Measurements from ENCODE around the gene PERM1. TPM values are rescaled to one million over a fixed set of nuclear protein-coding genes. Genes with fewer than 3 reads are reported as not detected.

The PERM1 gene
- total RNA-seq, 1 experiment from 2014 or later: 0.47 TPM

- ATAC-seq: no peak
These were observed 1.1 kb downstream of the PERM1 start for GRCh38 chr1:980602-981395.

GRCh38 chr1:980137-980571, 1.7 kb downstream of the PERM1 start:
- Histone ChIP-seq H4K20me1 (ENCODE audit: low read length) (no peaks in the 10 kb centered on the region), H3K9ac (ENCODE audit: low read length) (no peak overlapping the region), H3K27me3 (ENCODE audit: low read length) (peaks cover 11% of the 10 kb centered on the region), H3K27ac (ENCODE audit: low read length) (no peak overlapping the region), H3K79me2 (ENCODE audit: low read length) (no peaks in the 10 kb centered on the region), H3K4me2 (ENCODE audit: low read length) (no peak overlapping the region), H3K9me3 (ENCODE audit: low read length) (no peaks in the 10 kb centered on the region), H3K4me3 (ENCODE audit: low read length) (no peak overlapping the region), H3K4me1 (ENCODE audit: insufficient read depth, low read length) (peaks cover 32% of the 10 kb centered on the region), H3K36me3 (ENCODE audit: low read depth, low read length) (no peaks in the 10 kb centered on the region), H3K9me2 (replicated peaks; ENCODE audit: low read length) (no peaks in the 10 kb centered on the region), H2AFZ (ENCODE audit: low read length) (no peak overlapping the region), H3F3A (ENCODE audit: low read length, unreplicated experiment) (no peaks in the 10 kb centered on the region)
- no TSS peak for BruUV-seq (replicated peaks)
- POLR2A ChIA-PET (ENCODE audit: unreplicated experiment): interaction anchor here (1.0 kb wide), 1 partner anchor 11 kb away, joined by 5 read pairs; no protein-coding TSS in a partner anchor
- CTCF ChIA-PET: no interaction called here
- DNase-seq: no peak
- ATAC-seq: no peak
- intact Hi-C loops (cut with micrococcal nuclease): no loop called here
- no peak for TF ChIP-seq EZH2 (IDR thresholded peaks at IDR 0.05; ENCODE audit: low read length, unreplicated experiment)
- no peak for TF ChIP-seq CTCF (conservative IDR thresholded peaks at IDR 0.05; ENCODE audit: low read depth, low read length)

More at GRCh38 chr1:980602-981395, 1.1 kb downstream of the PERM1 start:
- CTCF ChIA-PET: interaction anchor here (3.1 kb wide), 1 partner anchor 82 kb away, joined by 23 read pairs; no protein-coding TSS in a partner anchor
- DNase-seq: no peak
- Histone ChIP-seq H3K9me2 (replicated peaks; ENCODE audit: low read length) (no peaks in the 10 kb centered on the region), H3K4me3 (ENCODE audit: low read length) (no peak overlapping the region), H3K36me3 (ENCODE audit: low read depth, low read length) (no peaks in the 10 kb centered on the region), H3K4me1 (ENCODE audit: insufficient read depth, low read length) (peaks cover 26% of the 10 kb centered on the region), H3K27ac (ENCODE audit: low read length) (no peak overlapping the region), H3K79me2 (ENCODE audit: low read length) (no peaks in the 10 kb centered on the region), H4K20me1 (ENCODE audit: low read length) (no peaks in the 10 kb centered on the region), H3K9me3 (ENCODE audit: low read length) (no peaks in the 10 kb centered on the region), H3K4me2 (ENCODE audit: low read length) (no peak overlapping the region), H3K27me3 (ENCODE audit: low read length) (peaks cover 11% of the 10 kb centered on the region), H3K9ac (ENCODE audit: low read length) (no peak overlapping the region), H3F3A (ENCODE audit: low read length, unreplicated experiment) (no peaks in the 10 kb centered on the region), H2AFZ (ENCODE audit: low read length) (no peak overlapping the region)
- no TSS peak for BruUV-seq (replicated peaks)
- intact Hi-C loops (cut with micrococcal nuclease): no loop called here
- TF ChIP-seq EZH2phosphoT487 (IDR thresholded peaks at IDR 0.05; ENCODE audit: borderline replicate concordance, low read length) (no peak), CTCF (conservative IDR thresholded peaks at IDR 0.05; ENCODE audit: low read depth, low read length) (no peak), EZH2 (IDR thresholded peaks at IDR 0.05; ENCODE audit: low read length, unreplicated experiment) (no peak)
- POLR2A ChIA-PET (ENCODE audit: unreplicated experiment): interaction anchor here (0.5 to 1.0 kb wide), 3 partner anchors 12 to 293 kb away, joined by 3 to 11 read pairs (median 5); partner anchors contain the start of genes RNF223 and UBE2J2

GRCh38 chr1:979744-980072, 2.2 kb downstream of the PERM1 start:
- H3F3A ChIP-seq (ENCODE audit: low read length, unreplicated experiment): no peaks in the 10 kb centered on the region

More at GRCh38 chr1:979744-980072, 2.2 kb downstream of the PERM1 start:
- Histone ChIP-seq H3K27ac (ENCODE audit: low read length) (no peak overlapping the region), H3K79me2 (ENCODE audit: low read length) (no peaks in the 10 kb centered on the region), H3K9me3 (ENCODE audit: low read length) (no peaks in the 10 kb centered on the region), H3K27me3 (ENCODE audit: low read length) (peaks cover 11% of the 10 kb centered on the region), H3K4me3 (ENCODE audit: low read length) (no peak overlapping the region), H3K4me2 (ENCODE audit: low read length) (no peak overlapping the region), H3K4me1 (ENCODE audit: insufficient read depth, low read length) (peaks cover 32% of the 10 kb centered on the region), H3K36me3 (ENCODE audit: low read depth, low read length) (no peaks in the 10 kb centered on the region), H2AFZ (ENCODE audit: low read length) (no peak overlapping the region), H3K9ac (ENCODE audit: low read length) (no peak overlapping the region), H4K20me1 (ENCODE audit: low read length) (no peaks in the 10 kb centered on the region), H3K9me2 (replicated peaks; ENCODE audit: low read length) (no peaks in the 10 kb centered on the region)
- ChIA-PET POLR2A (ENCODE audit: unreplicated experiment) (no interaction called here), CTCF (no interaction called here)
- ATAC-seq (no peak), DNase-seq (no peak)
- no peak for TF ChIP-seq CTCF (conservative IDR thresholded peaks at IDR 0.05; ENCODE audit: low read depth, low read length)
- no peak for TF ChIP-seq EZH2phosphoT487 (IDR thresholded peaks at IDR 0.05; ENCODE audit: borderline replicate concordance, low read length)
- no peak for TF ChIP-seq EZH2 (IDR thresholded peaks at IDR 0.05; ENCODE audit: low read length, unreplicated experiment)
- intact Hi-C loops (cut with micrococcal nuclease): no loop called here
- BruUV-seq (replicated peaks): no TSS peak
